Epithelial cell of esophagus (primary cell): ENCODE measurements around the gene PHC3.

Source experiments
- DNase-seq: peaks from one replicate; pipeline ENCODE4 v3.0.0; 2010; ENCODE audit warnings: low read depth
- H3K4me3 ChIP-seq: 2 replicates; pipeline ENCODE4 v1.5.1; 2011; ENCODE audit warnings: mild to moderate bottlenecking, low read length, control low read depth
- TF ChIP-seq, protein P1 (sequence below): IDR thresholded peaks from 2 replicates; pipeline ENCODE4 v1.5.1; 2011; ENCODE audit warnings: low read depth, mild to moderate bottlenecking, low read length, control low read depth, inconsistent platforms; ENCODE audit not compliant: insufficient read depth; ENCODE audit errors: missing control alignments

Gene PHC3

DNA sequence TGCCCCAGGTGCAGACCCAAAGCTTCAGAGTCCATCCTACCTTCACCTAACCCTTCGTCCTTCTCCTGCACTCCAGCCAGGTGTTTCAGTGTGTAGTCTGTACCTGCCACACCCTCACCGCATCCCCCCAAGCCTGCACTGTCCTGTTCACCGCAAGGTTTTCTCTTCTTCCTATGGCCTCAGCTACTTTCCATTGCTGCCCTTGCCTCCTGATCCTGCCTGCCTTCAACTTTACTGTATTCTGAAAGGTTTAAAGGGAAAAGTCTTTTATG lies 134.5 kb downstream of the PHC3 start:
- DNase-seq, result no peak
- TF ChIP-seq, protein P1, sequence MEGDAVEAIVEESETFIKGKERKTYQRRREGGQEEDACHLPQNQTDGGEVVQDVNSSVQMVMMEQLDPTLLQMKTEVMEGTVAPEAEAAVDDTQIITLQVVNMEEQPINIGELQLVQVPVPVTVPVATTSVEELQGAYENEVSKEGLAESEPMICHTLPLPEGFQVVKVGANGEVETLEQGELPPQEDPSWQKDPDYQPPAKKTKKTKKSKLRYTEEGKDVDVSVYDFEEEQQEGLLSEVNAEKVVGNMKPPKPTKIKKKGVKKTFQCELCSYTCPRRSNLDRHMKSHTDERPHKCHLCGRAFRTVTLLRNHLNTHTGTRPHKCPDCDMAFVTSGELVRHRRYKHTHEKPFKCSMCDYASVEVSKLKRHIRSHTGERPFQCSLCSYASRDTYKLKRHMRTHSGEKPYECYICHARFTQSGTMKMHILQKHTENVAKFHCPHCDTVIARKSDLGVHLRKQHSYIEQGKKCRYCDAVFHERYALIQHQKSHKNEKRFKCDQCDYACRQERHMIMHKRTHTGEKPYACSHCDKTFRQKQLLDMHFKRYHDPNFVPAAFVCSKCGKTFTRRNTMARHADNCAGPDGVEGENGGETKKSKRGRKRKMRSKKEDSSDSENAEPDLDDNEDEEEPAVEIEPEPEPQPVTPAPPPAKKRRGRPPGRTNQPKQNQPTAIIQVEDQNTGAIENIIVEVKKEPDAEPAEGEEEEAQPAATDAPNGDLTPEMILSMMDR, result no peak

DNA sequence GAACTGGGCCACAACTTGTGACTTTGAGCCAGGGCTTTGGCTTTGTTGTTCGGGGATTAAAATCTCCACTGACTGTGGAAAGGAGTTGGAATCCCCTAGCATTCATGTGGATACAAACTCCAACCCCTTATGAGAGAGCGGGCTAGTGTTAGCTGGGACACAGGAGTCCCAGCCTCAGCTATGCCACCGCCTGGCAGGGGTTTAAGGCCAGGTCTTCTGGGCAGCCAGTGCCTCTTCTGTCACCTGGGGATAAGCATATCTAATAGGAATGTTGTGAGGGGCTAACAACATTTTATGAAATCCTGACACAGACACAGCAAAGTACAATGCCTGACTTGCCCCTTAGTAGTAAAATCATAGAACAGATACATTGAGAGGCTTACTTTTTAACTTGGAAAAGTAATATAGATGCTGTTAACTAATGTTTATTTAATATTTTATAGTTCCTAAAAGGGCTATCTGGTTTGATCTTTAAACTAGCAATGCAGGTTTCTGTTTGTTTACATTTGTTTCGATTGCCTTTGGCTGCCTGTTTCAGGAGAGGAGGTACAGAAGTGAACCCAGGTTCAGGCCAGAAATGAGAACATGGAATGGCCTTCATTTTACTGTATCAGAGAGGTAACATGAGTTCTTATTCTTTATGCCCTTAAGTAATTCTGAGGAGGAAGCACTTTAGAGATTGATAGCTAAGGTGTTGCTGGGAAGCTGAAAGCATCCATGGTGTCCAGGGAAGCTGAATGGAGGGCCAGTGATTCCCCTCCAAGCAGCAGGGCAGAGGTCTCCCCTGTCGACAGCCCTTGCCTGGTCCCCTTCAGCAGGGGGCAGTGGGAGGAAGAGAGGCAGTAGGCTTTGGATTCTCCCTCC lies 135.0 kb downstream of the PHC3 start:
- H3K4me3 ChIP-seq, result no peak overlapping the region
- DNase-seq, result no peak
- TF ChIP-seq, protein P1, result no peak

More for the DNA sequence above, 134.5 kb downstream of the PHC3 start:
- H3K4me3 ChIP-seq, result no peak overlapping the region

- DNase-seq, result no peak
- TF ChIP-seq, protein P1, result no peak
- no peak overlapping the region for H3K4me3 ChIP-seq
These were observed 136.7 kb downstream of the PHC3 start for GRCh38 chr3:170044795-170045244.

DNA sequence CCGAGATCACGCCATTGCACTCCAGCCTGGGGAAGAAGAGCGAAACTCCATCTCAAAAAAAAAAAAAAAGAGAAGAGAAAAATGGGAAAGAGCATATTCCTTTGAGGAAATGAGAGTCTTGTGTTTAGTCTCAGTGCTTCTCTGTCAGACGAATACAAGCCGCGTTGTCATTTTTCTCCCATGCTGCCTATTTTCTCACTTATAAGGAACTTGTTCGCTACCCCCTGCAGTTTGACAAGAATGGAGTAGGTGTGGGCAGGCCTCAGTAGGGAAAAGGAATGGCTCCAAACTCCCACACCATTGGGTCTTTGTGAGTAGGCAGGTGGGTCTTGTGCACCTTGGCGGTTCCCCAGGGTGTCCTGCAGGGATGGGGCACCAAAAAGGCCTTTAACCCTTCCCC lies 137.3 kb downstream of the PHC3 start:
- DNase-seq, result no peak
- TF ChIP-seq, protein P1, result no peak
- no peak overlapping the region for H3K4me3 ChIP-seq

- DNase-seq, result no peak
- H3K4me3 ChIP-seq, result no peak overlapping the region
- TF ChIP-seq, protein P1, result no peak
These were observed 138.0 kb downstream of the PHC3 start for GRCh38 chr3:170043506-170043905.

- TF ChIP-seq, protein P1, result no peak
- H3K4me3 ChIP-seq, result no peak overlapping the region
- DNase-seq, result peak; percentile 18
These were observed 141.1 kb downstream of the PHC3 start for GRCh38 chr3:170040418-170040817.

GRCh38 chr3:170038434-170039110 lies 143.0 kb downstream of the PHC3 start:
- TF ChIP-seq, protein P1, result no peak
- peak overlapping the region; percentile 39 for H3K4me3 ChIP-seq
- DNase-seq, result peak; percentile 7
